Measurements from ENCODE around the gene ATP1B3.
A peak's percentile ranks its signal among the peaks of the same experiment; 100 is the strongest.
"Not testable (repeated sequence)": the region's sequence is repeated elsewhere in the genome, so short reads cannot be mapped to it uniquely, and the experiment has no call there.

The ATP1B3 gene

GRCh38 chr3:141909408-141909807 lies 33.0 kb downstream of the ATP1B3 start:
- no peak for DNase-seq

- DNase-seq: not testable (repeated sequence)
Observed at GRCh38 chr3:141909986-141910385, 33.5 kb downstream of the ATP1B3 start.

- DNase-seq: peak; percentile 73 to 84 (median 80)
Observed at GRCh38 chr3:141913150-141913811, 36.8 kb downstream of the ATP1B3 start.

GRCh38 chr3:141914311-141914710 lies 37.9 kb downstream of the ATP1B3 start:
- DNase-seq: no peak

- DNase-seq: no peak
Observed at GRCh38 chr3:141915016-141915415, 38.6 kb downstream of the ATP1B3 start.

- DNase-seq: no peak
Observed at GRCh38 chr3:141915766-141916165, 39.3 kb downstream of the ATP1B3 start.

- DNase-seq: no peak
Observed at GRCh38 chr3:141920701-141921100, 44.3 kb downstream of the ATP1B3 start.

- DNase-seq: no peak
Observed at GRCh38 chr3:141921316-141921715, 44.9 kb downstream of the ATP1B3 start.

- DNase-seq: not testable (repeated sequence)
Observed at GRCh38 chr3:141925677-141926076, 49.2 kb downstream of the ATP1B3 start.

- DNase-seq: no peak
Observed at GRCh38 chr3:141926929-141927328, 50.5 kb downstream of the ATP1B3 start.

- peak in 3 of 4 experiments; percentile 20 to 36 (median 20) for DNase-seq
Observed at GRCh38 chr3:141928631-141929270, 52.3 kb downstream of the ATP1B3 start.

- DNase-seq: no peak
Observed at GRCh38 chr3:141929341-141929995, 53.0 kb downstream of the ATP1B3 start.

- DNase-seq: no peak
Observed at GRCh38 chr3:141930801-141931200, 54.4 kb downstream of the ATP1B3 start.

- DNase-seq: no peak
Observed at GRCh38 chr3:141933421-141934300, 57.2 kb downstream of the ATP1B3 start.

- DNase-seq: no peak
Observed at GRCh38 chr3:141934354-141934753, 57.9 kb downstream of the ATP1B3 start.

- DNase-seq: no peak
Observed at GRCh38 chr3:141938011-141938500, 61.6 kb downstream of the ATP1B3 start.

GRCh38 chr3:141939759-141940158 lies 63.3 kb downstream of the ATP1B3 start:
- DNase-seq: no peak

- peak; percentile 30 to 56 (median 45) for DNase-seq
Observed at GRCh38 chr3:141940194-141940776, 63.8 kb downstream of the ATP1B3 start.

GRCh38 chr3:141941093-141941492 lies 64.7 kb downstream of the ATP1B3 start:
- DNase-seq: peak; percentile 22 to 39 (median 29)

GRCh38 chr3:141942006-141942405 lies 65.6 kb downstream of the ATP1B3 start:
- DNase-seq: no peak

GRCh38 chr3:141945726-141946485 lies 69.5 kb downstream of the ATP1B3 start:
- DNase-seq: no peak

All from suppressor macrophage (primary cell).